Measurements from ENCODE around the gene MACROD1.

Gene MACROD1

GRCh38 chr11:64165842-64166635 is at the start of gene MACROD1:
MACROD1 (minus strand) TSS chr11:64166113; CDS start chr11:64165994, 119 bp downstream.
- Histone ChIP-seq H2AFZ (ENCODE audit: low read depth, low read length, severe bottlenecking) (peak within 1 kb of the TSS; percentile 83), H3K4me3 (ENCODE audit: insufficient read depth, low read length, poor library complexity, severe bottlenecking) (peak within 1 kb of the TSS; percentile 60), H3K4me2 (ENCODE audit: low read depth, low read length, poor library complexity, severe bottlenecking) (peak within 1 kb of the TSS; percentile 73), H3K9me2 (replicated peaks; ENCODE audit: insufficient read depth, low read length) (no peaks in the 10 kb centered on the region), H3K79me2 (ENCODE audit: insufficient read depth, low read length) (peaks cover 3% of the 10 kb centered on the region; the same call in 1 of the 2 replicates), H3K9ac (ENCODE audit: low read length) (peak within 1 kb of the TSS; percentile 81), H3K36me3 (ENCODE audit: low read length) (no peaks in the 10 kb centered on the region), H3F3A (ENCODE audit: insufficient read depth) (peaks cover 14% of the 10 kb centered on the region; the same call in 1 of the 2 replicates), H4K20me1 (ENCODE audit: low read depth, low read length) (no peaks in the 10 kb centered on the region), H3K27ac (ENCODE audit: low read depth, low read length) (peak within 1 kb of the TSS; percentile 44), H3K9me3 (ENCODE audit: insufficient read depth, low read length) (no peaks in the 10 kb centered on the region), H3K27me3 (ENCODE audit: low read length) (no peaks in the 10 kb centered on the region)
- no peak for TF ChIP-seq CTCF (IDR thresholded peaks at IDR 0.05; ENCODE audit: insufficient read depth, low read length, poor library complexity, severe bottlenecking)
- TF ChIP-seq EZH2phosphoT487 (conservative IDR thresholded peaks at IDR 0.05; ENCODE audit: low read length) = no peak

GRCh38 chr11:64211181-64211872 is 45.4 kb upstream of the MACROD1 start:
- peaks cover 4% of the 10 kb centered on the region for H3K36me3 ChIP-seq (ENCODE audit: low read length)
- TF ChIP-seq EZH2phosphoT487 (conservative IDR thresholded peaks at IDR 0.05; ENCODE audit: low read length) (no peak), CTCF (IDR thresholded peaks at IDR 0.05; ENCODE audit: insufficient read depth, low read length, poor library complexity, severe bottlenecking) (no peak)
- H2AFZ ChIP-seq (ENCODE audit: low read depth, low read length, severe bottlenecking) = no peak overlapping the region

GRCh38 chr11:64210301-64211020 is 44.5 kb upstream of the MACROD1 start:
- no peak for TF ChIP-seq EZH2phosphoT487 (conservative IDR thresholded peaks at IDR 0.05; ENCODE audit: low read length)
- no peak for TF ChIP-seq CTCF (IDR thresholded peaks at IDR 0.05; ENCODE audit: insufficient read depth, low read length, poor library complexity, severe bottlenecking)
- Histone ChIP-seq H3K36me3 (ENCODE audit: low read length) (peaks cover 4% of the 10 kb centered on the region), H2AFZ (ENCODE audit: low read depth, low read length, severe bottlenecking) (no peak overlapping the region), H3K9ac (ENCODE audit: low read length) (no peak overlapping the region), H3K27me3 (ENCODE audit: low read length) (no peaks in the 10 kb centered on the region), H3K9me2 (replicated peaks; ENCODE audit: insufficient read depth, low read length) (no peaks in the 10 kb centered on the region), H3K4me2 (ENCODE audit: low read depth, low read length, poor library complexity, severe bottlenecking) (no peak overlapping the region), H3K9me3 (ENCODE audit: insufficient read depth, low read length) (no peaks in the 10 kb centered on the region), H3K27ac (ENCODE audit: low read depth, low read length) (no peak overlapping the region), H4K20me1 (ENCODE audit: low read depth, low read length) (no peaks in the 10 kb centered on the region), H3K79me2 (ENCODE audit: insufficient read depth, low read length) (no peaks in the 10 kb centered on the region; the same call in 1 of the 2 replicates), H3F3A (ENCODE audit: insufficient read depth) (peaks cover 14% of the 10 kb centered on the region), H3K4me3 (ENCODE audit: insufficient read depth, low read length, poor library complexity, severe bottlenecking) (no peak overlapping the region)

More at GRCh38 chr11:64211181-64211872, 45.4 kb upstream of the MACROD1 start:
- Histone ChIP-seq H3K9me3 (ENCODE audit: insufficient read depth, low read length) (no peaks in the 10 kb centered on the region), H3F3A (ENCODE audit: insufficient read depth) (peaks cover 6% of the 10 kb centered on the region), H3K4me3 (ENCODE audit: insufficient read depth, low read length, poor library complexity, severe bottlenecking) (no peak overlapping the region), H4K20me1 (ENCODE audit: low read depth, low read length) (no peaks in the 10 kb centered on the region), H3K4me2 (ENCODE audit: low read depth, low read length, poor library complexity, severe bottlenecking) (no peak overlapping the region), H3K9me2 (replicated peaks; ENCODE audit: insufficient read depth, low read length) (no peaks in the 10 kb centered on the region), H3K27ac (ENCODE audit: low read depth, low read length) (no peak overlapping the region), H3K27me3 (ENCODE audit: low read length) (no peaks in the 10 kb centered on the region), H3K9ac (ENCODE audit: low read length) (no peak overlapping the region), H3K79me2 (ENCODE audit: insufficient read depth, low read length) (no peaks in the 10 kb centered on the region; the same call in 1 of the 2 replicates)
